DMS 273 (cell line): ENCODE results near the gene ATXN2.

Source experiments
- DNase-seq: peaks from one replicate; lab custom pipeline; 2025; ENCODE audit not compliant: unreplicated experiment; lab: John Stamatoyannopoulos, UW

Gene ATXN2

DNA sequence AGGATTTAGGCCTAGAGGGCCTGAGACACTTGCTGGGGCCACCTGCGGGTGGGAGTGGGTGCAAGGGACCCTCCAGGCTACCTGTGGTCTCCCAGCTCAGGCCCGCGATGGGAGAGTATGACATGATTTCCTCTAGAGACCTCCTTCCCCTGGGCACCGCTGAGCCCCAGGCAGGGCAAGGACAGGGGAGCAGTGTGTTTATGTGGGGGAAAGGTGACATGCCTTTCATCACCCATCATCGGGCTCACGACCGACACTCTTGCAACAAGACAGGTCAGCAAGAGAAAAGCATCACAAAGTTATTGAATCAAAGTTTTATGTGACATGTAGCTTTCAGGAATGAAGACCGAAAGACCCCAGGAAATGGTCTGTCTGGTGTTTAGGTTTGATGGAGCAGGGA, 173.5 kb downstream of the ATXN2 start:
- DNase-seq, result no peak

DNA sequence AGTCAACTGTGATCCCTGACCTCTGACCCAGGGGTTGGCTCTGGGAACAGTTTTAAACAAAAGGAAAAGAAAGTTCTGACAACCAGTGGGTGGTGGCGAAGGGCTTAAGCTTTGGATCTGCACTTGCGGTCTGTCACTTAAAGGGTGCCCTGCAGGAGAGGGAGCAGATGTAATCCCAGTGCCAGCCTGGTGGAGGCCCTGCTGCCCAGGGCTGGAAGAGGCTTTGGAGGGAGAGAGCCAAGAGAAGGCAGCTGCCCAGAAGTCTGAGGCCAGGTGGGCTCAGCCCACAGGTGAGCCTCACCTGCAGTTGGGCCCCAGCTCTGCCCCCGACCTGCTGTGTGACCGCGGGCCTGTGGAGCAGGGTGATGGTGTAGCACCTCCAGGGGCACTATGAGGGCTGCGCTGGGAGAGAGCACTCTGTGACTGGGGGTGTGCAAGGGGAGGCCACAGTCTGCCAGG, 174.3 kb downstream of the ATXN2 start:
- DNase-seq, result no peak

DNA sequence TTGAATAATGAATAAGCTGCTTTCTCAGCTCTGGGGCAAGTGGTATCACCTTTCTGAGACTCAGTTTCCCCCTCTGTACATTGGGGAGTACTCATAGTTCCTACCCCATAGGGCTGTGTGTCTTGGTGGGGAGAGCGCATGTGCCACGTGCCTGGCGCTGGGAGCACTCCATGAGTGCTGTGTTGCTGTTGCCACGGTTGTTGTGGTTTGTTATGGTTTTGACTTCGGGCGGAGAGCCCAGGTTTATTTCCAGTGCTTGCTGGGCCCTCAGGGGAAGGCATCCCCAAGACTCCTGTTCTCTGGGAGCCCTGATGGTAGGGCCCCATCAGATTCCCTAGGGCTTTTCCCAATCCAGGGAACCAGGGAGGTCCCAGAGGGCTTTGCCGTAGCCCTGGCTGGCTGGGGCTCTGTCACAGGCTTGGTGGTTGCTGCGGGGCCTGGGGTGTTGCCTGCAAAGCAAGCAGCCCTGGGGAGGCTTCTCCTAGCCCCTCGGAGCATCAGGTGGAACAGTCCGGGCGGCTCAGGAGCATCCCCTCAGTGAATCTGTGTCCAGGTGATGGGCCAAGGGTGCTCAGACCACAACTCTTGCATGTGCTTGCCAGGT, 174.8 kb downstream of the ATXN2 start:
- DNase-seq, result no peak

DNA sequence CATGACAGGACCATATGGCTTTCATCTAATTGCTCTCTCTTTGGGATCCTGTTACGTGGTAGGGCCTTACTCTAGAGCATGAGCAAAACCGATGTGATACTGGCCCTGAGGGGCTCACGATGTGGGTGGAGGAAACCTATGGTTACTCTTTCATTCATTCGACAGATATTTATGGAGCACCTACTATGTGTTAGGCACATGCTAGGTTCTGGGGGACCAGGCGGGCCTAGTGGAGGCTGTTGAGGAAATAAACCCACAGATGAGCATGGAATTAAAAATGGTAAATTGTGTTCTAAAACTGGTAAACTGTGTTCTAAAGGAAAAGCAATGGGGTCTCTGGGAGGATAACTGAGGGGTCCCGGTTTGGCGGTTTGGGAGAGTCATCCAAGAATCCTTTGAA, 178.6 kb downstream of the ATXN2 start:
- no peak for DNase-seq

DNA sequence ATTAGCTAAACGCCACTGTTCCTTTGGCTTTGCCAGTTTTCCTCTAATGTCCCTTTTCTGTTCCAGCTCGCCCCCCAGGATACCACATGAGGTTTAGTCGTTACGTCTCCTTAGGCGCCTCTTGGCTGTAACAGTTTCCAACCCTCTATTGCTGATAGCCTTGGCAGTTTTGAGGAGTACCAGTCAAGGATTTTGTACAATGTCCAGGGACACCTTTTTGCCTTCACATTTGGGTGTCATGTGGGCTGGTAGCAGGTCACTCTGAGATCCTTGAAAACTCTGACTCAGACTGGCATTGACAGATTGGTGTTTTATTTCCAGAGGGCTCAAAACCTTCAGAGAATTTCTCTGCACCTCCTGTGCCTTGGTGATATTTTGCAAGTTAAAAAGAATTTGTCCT, 179.3 kb downstream of the ATXN2 start:
- DNase-seq, result no peak

DNA sequence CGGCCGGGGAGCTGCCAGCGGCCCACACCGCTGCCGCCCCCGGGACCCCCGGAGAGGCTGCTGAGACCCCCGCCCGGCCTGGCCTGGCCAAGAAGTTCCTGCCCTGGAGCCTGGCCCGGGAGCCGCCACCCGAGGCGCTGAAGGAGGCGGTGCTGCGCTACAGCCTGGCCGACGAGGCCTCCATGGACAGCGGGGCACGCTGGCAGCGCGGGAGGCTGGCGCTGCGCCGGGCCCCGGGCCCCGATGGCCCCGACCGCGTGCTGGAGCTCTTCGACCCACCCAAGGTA, 180.6 kb downstream of the ATXN2 start:
- DNase-seq, result no peak

DNA sequence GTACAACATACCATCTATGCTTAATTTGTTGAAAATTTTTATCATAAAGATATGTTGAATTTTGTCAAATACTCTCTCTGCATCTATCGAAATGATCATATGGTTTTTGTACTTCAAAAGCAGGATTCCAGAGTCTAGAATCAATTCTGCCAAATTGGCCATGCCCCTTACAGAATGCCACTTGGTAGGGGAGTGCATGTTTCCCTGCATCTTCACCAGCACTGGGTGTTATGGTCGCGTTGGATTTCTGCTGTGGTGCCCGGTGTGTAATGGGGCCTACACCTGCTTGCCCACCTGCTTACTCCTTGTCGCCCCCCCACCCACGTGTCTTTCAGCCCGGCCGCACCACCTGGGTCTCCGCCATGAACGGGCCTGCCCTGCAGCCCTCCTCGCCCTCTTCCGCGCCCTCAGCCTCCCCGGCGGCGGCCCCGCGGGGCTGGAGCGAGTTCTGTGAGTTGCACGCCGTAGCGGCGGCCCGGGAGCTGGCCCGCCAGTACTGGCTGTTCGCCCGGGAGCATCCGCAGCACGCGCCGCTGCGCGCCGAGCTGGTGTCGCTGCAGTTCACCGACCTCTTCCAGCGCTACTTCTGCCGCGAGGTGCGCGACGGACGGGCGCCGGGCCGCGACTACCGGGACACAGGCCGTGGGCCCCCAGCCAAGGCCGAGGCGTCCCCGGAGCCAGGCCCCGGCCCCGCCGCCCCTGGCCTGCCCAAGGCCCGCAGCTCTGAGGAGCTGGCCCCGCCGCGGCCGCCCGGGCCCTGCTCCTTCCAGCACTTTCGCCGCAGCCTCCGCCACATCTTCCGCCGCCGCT, 181.1 kb downstream of the ATXN2 start:
- DNase-seq, result no peak

DNA sequence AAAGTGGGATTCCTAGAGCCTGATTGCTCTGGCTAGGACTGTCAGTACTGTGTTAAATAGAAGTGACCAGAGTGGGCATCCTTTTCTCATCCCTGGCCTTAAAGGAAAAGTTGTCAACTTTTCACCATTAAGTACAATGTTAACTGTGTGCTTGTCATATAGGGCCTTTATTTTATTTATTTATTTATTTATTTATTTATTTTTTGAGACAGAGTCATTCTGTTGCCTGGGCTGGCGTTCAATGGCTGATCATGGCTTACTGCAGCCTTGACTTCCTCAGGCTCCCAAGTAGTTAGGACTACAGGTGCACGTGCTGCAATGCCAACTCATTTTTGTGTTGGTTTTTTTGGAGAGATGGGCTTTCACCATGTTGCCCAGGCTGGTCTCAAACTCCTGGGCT, 181.8 kb downstream of the ATXN2 start:
- DNase-seq, result no peak

DNA sequence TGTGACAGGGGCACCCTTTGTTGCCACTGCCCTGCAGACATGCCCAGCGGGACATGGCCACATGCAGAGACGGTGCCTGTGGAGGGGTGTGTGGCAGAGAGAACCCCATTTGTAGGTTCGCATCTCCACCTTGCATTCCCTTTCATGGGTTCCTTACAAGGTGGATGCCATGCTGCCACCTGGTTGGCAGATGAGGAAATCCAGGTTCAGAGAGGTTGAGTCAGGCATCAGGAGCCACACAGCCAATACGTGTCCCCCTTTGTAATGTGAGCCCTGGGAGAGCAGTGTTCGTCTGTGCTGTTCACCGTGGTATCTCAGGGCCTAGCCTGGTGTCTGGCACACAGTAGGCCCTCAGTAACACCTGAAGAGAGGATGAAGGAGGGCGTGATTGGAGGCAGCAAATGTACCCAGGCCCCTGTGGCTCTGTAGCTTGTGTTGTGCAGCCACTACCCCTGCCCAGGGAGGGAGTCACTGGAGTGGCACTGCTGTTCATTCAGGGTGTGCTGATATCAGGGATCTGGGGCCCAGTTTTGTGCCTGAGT, 184.3 kb downstream of the ATXN2 start:
- no peak for DNase-seq

DNA sequence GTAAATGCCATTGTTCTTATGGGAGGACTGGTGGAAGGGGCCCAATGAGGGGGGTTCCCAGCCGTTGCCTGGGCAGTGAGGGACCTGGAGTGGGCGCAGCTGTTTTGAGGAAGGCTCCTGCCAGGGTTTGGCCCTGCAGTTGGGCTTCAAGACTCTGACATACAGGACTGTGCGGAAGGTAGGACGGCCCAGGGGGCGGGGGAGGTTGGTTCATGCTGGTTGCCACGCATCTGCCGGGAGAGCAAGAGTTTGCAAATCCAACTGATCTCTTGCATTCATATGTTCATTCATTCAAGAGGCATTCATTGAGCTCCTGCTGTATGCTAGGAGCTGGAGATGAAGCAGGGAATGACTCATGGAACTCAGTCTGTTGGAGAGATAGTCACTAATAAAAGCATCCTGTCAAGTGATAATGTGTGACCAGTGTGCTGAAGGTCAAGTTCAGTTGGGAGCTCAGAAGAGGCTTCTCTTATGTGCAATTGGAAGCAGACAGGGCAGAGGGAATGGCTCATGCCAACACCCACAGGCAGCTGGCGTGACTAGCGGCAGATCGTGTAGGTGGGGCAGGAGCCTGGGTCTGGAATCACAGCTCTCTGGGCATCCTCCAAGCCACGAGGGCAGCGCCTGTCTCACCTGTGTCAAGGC, 185.6 kb downstream of the ATXN2 start:
- DNase-seq, result no peak

DNA sequence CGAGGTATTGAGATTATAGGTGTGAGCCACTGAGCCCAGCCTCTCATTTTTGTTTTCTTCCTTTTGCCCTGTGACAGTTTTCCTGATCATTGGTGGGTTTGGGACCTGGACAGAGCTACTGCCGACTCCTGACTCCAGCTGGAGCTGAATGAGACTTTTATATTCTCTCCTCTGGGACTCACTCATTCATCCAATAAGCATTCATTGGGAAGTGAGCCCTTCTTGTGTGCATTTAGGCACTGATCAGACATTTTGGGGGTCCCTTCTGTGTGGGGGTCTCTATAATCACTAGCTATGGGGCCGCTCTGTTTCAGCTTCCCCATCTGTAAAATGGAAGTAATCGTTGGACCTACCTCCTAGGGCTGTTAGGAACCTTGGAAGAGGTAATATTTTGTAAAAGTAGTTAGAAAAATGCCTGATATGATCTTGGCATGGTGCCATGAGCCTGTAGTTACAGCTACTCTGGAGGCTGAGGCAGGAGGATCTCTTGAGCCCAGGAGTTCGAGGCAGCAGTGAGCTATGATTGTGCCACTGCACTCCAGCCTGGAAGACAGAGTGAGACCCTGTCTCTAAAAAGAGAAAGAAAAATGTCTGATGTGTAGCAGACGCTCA, 186.2 kb downstream of the ATXN2 start:
- DNase-seq, result no peak

DNA sequence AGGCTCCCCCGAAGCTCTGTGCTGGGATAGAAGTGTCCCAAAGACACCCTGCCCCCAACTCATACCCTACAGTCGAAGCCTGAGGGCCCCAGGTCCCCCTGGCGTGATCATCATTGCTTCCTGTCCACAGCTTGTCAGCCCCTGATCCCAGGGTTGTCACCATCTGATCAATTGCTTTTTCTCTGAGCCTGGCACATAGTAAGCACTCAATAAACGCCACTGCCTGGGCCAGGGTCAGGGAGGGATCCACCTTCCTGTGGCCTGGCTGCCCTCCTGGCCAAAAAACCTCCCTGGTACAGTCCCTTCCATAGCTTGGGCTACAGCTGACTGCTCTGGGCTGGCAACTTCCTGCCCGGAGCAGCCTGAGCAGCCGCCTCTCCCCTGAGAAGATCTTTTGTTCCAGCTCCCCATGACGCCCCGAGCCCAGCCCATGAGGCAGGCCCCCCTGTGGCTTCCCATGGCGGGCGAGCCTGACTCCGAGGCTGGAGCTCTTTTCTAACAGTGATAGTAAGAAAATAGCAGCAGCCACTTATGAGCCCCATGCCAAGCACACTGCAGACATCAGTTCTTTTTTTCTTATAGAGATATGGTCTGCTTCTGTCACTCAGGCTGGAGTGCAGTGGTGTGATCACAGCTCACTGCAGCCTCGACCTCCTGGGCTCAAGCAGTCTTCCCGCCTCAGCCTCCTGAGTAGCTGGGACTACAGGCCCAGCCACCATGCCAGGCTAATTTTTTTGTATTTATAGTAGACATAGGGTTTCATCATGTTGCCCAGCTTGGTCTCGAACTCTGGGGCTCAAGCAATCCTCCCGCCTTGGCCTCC, 186.9 kb downstream of the ATXN2 start:
- no peak for DNase-seq

DNA sequence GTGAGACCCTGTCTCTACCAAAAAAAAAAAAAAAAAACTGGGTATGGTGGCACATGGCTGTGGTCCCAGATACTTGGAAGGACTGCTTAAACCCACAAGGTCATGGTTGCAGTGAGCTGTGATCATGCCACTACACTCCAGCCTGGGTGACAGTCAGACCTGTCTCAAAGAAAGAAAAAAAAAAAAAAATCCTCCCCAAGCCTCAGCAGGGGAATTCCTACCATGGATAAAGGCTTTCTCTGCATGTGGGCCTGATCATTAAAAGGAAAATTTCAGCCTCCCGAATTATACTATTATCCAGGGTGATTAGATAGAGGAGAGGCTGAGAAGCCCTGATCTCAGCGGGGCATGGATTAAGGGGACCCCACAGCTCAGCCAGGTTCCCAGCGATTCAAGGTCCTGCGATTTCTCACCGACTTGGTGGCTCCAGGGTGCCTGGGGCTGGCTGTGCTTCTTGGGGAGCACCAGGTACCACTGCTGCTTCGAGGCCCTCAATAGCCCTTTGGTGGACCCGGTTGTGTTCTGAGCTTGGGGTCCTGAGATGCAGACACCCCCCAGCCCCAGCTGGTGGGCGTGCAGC, 187.8 kb downstream of the ATXN2 start:
- no peak for DNase-seq

DNA sequence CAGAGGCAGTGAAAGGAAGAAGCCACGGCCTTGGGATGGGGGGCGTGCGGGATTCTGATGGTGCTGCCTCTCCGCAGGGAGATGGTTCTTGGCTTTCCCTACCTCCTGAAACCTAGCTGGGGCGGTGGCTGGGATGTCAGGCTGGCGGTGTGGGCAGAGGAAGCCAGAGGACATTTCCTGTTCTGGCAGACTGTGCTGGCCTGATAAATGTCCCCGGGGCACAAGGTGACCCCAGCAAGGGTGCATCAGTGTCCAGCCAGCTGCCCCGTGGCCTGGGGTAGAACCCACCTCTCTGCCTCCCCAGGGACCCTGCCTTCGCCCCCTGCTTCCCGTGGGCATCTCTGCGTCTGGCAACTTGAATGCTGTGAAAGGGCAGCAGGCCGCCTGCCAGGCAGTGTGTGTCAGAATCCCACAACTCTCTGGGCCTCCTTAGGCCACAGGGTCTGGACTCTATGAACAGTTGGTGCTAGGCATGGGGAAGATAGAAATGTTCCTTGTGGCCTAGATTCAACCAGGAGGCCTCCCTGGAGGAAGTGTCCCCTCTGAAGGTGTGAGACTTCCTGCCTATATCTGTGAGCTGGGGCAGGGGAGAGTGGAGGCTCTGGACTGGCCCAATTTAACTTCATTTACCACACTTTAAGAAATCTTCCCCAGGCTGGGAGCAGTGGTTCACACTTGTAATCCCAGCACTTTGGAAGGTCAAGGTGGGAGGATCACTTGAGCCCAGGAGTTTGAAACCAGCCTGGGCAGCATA, 188.5 kb downstream of the ATXN2 start:
- no peak for DNase-seq

DNA sequence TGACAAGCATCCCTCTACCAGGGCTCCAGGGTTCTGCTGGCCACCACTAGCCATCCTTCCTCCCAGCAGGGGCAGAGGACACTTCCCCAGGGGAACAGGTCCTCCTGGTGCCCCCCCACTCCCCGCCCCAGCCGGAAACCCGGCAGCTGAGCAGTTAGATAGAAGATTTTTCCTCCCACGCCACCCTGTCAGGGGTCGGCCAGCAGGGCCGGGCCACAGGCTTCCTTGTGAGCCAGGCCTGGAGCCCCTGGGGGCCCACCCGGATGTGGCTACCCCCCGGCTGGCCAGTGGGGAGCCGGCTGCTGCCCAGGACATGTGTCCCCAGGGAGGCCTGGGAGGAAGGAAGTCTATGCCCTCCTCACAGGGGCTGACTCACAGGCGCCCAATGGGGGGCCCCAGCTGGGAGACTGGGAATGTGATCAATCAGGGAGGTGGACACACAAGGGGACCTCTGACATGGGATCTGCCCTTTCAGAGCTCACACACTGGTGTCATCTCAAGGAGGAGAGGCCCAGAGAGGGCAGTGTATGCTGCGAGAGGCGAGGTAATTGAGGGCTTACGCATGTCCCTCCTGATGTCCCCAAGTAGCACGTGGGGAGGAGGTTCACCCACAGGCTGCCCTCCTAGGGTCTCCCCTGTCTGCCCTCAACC, 189.2 kb downstream of the ATXN2 start:
- no peak for DNase-seq

DNA sequence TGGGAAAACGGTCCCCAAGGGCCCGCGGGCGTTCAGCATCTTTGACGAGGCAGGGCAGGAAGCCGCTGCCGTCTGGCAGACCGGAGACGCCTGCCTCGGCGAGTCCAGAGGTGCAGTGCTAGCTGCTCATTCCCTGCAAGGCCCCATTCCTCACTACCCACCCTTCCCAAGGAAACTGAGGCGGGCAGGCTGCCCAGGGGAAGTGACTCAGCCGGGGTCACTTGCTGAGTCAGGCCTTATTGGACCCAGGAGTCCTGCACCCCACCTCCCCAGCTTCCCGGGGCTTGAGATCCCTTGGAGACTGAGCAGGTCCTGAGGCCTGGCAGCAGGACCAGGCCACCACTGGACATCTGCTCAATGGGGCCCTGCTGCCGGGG, 189.7 kb downstream of the ATXN2 start:
- peak; percentile 20 for DNase-seq

DNA sequence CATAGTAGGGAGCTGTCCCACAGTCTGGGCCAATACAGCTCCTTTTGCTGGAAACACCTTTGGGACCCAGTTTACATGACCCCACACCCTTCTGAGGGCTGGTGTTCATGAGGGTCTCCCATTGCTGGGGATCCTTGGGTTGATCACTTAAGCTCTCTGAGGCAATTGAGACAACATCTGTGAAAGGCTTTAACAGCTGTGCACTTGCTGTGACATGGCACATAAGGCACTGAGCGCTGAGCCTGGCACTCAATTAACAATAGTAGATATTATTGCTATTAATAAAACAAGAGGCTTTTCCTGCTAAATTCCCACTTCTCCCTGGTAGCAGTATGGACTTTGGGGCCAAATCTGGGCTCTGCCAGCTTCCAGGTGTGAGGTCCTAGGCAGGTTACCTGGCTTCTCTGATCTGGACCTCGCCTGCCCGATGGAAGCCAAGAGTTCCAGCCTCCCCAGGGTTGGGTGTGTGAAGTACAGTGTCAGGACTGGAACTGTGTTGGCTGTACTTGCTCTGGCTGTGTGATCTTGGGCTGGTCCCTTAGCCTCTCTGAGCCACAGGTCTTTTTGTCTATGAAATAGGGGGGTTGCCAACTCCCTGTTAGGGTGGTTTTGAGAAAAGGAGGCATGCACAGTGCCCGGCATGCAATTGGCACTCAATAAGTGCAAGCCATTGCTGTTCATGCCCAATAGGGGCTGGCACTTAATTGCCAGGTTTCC, 190.3 kb downstream of the ATXN2 start:
- DNase-seq, result peak; percentile 6

DNA sequence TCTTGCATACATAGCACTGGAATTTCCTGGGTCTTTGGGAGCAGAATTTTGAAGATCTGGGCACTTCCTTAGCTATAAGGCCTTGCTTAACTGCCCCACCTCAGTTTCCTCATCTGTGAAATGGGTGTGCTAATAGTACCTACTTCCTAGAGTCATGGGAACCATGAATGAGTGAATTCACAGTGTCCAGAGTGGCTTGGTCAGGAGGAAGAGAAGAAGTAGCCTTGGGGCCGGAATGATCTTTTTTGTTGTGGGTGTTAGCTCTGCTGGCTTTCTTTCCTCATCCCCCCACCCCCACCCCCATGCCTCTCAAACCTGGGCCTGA, 191.0 kb downstream of the ATXN2 start:
- no peak for DNase-seq
